CD14-positive monocyte (primary cell): Measurements from ENCODE around the gene KIAA1614. TPM values are rescaled to one million over a fixed set of nuclear protein-coding genes. Genes with fewer than 3 reads are reported as not detected.
A peak's percentile ranks its signal among the peaks of the same experiment; 100 is the strongest.

ENCODE experiments used
- DNase-seq, 3 donors: peaks; one replicate each; pipeline ENCODE4 v3.0.0-alpha.2; 2011 to 2022
- H2AFZ ChIP-seq: 2 replicates; pipeline ENCODE4 v1.6.0; 2012; ENCODE audit warnings: mild to moderate bottlenecking, low read depth, low read length, inconsistent platforms; ENCODE audit not compliant: insufficient read depth, poor library complexity, severe bottlenecking
- H3K27ac ChIP-seq, 2 donors: 1 replicate in 1 of 2; 2 replicates in 1 of 2; pipeline ENCODE4 v1.5.1; 2012 to 2013; ENCODE audit warnings: low read length in 2 of 2, control low read depth in 1 of 2, inconsistent platforms in 1 of 2, low read depth in 1 of 2, mild to moderate bottlenecking in 1 of 2
- H3K27me3 ChIP-seq, 2 donors: one replicate each; pipeline versions ENCODE4 v1.6.0 to v1.6.1; 2011 to 2013; ENCODE audit warnings: low read length in 2 of 2; ENCODE audit not compliant: control insufficient read depth in 2 of 2, insufficient read depth in 2 of 2
- H3K36me3 ChIP-seq, 2 donors: replicated peaks in 1 of 2; 1 replicate in 1 of 2; 2 replicates in 1 of 2; pipeline versions ENCODE4 v1.5.1 to v1.6.1; 2012 to 2013; ENCODE audit warnings: low read length in 2 of 2, control low read depth in 1 of 2, inconsistent platforms in 1 of 2, mild to moderate bottlenecking in 1 of 2; ENCODE audit not compliant: insufficient read depth in 2 of 2, control insufficient read depth in 1 of 2
- H3K4me1 ChIP-seq, 2 donors: 1 replicate in 1 of 2; 2 replicates in 1 of 2; pipeline versions ENCODE4 v1.5.1 to v1.6.1; 2012 to 2013; ENCODE audit warnings: low read length in 2 of 2, control low read depth in 1 of 2, inconsistent platforms in 1 of 2, mild to moderate bottlenecking in 1 of 2, moderate library complexity in 1 of 2; ENCODE audit not compliant: insufficient read depth in 2 of 2, control insufficient read depth in 1 of 2
- H3K4me2 ChIP-seq: replicated peaks from 2 replicates; pipeline ENCODE3; 2012; ENCODE audit warnings: low read length, moderate library complexity, mild to moderate bottlenecking; ENCODE audit not compliant: poor library complexity, severe bottlenecking; ENCODE audit errors: extremely low read depth
- H3K4me3 ChIP-seq, 3 experiments: fragments of 200-600 bp in 1 of 3; sonication (generic) in 1 of 3; replicated peaks in 1 of 3; 1 replicate in 2 of 3; 2 replicates in 1 of 3; pipeline ENCODE4 v1.5.1; 2011 to 2013; ENCODE audit warnings: low read length in 3 of 3, mild to moderate bottlenecking in 3 of 3, control low read depth in 2 of 3, low read depth in 2 of 3, inconsistent platforms in 1 of 3, moderate library complexity in 1 of 3
- H3K79me2 ChIP-seq: 2 replicates; pipeline ENCODE4 v1.6.0; 2012; ENCODE audit warnings: mild to moderate bottlenecking, control low read depth, inconsistent platforms, low read length, moderate library complexity; ENCODE audit not compliant: insufficient read depth
- H3K9ac ChIP-seq: 2 replicates; pipeline ENCODE4 v1.6.0; 2017; ENCODE audit warnings: low read length, mild to moderate bottlenecking; ENCODE audit not compliant: insufficient read depth, poor library complexity, severe bottlenecking
- H3K9me3 ChIP-seq, 2 donors: replicated peaks in 1 of 2; 1 replicate in 1 of 2; 2 replicates in 1 of 2; pipeline versions ENCODE4 v1.5.1 to v1.6.1; 2012 to 2013; ENCODE audit warnings: low read length in 2 of 2, control low read depth in 1 of 2; ENCODE audit not compliant: control insufficient read depth in 1 of 2, insufficient read depth in 1 of 2
- H4K20me1 ChIP-seq: 2 replicates; pipeline ENCODE4 v1.6.0; 2012; ENCODE audit warnings: mild to moderate bottlenecking, low read length, control low read depth, moderate library complexity; ENCODE audit not compliant: insufficient read depth
- H3K27ac Mint-ChIP-seq, 7 donors: one replicate each; pipeline ENCODE4 v1.8.0; 2020; ENCODE audit warnings: mild to moderate bottlenecking in 7 of 7, mixed read lengths in 7 of 7, moderate library complexity in 6 of 7, inconsistent platforms in 2 of 7
- H3K27me3 Mint-ChIP-seq, 3 donors: one replicate each; pipeline ENCODE4 v1.8.0; 2021 to 2022; ENCODE audit warnings: low read depth in 3 of 3, mild to moderate bottlenecking in 3 of 3, mixed read lengths in 3 of 3, moderate library complexity in 3 of 3, inconsistent platforms in 1 of 3
- H3K36me3 Mint-ChIP-seq, 2 donors: one replicate each; pipeline ENCODE4 v1.8.0; 2020; ENCODE audit warnings: mixed read lengths in 2 of 2, inconsistent platforms in 1 of 2, mild to moderate bottlenecking in 1 of 2
- H3K4me1 Mint-ChIP-seq: one replicate; pipeline ENCODE4 v1.8.0; 2020; ENCODE audit warnings: mild to moderate bottlenecking, mixed read lengths
- H3K4me3 Mint-ChIP-seq, 2 donors: one replicate each; pipeline ENCODE4 v1.8.0; 2020; ENCODE audit warnings: mild to moderate bottlenecking in 2 of 2, mixed read lengths in 2 of 2, moderate library complexity in 1 of 2
- H3K9me3 Mint-ChIP-seq, 7 donors: one replicate each; pipeline ENCODE4 v1.8.0; 2020 to 2022; ENCODE audit warnings: mixed read lengths in 7 of 7, mild to moderate bottlenecking in 6 of 7, moderate library complexity in 6 of 7, inconsistent platforms in 2 of 7
- WGBS: methylation state at CpG from one replicate; pipeline ENCODE4 v1.1.5; 2013; ENCODE audit warnings: missing lambda C conversion rate; ENCODE audit not compliant: insufficient coverage; 5-methylcytosine and 5-hydroxymethylcytosine counted together
- intact Hi-C, 2 donors: fragments of 100-400 bp; cut with micrococcal nuclease; formaldehyde crosslinking; loops; one replicate each; pipeline versions ENCODE4 v1.15.0 to v1.15.1; 2023
- polyA minus RNA-seq: library from RNA; depleted of rRNA, polyadenylated mRNA; stranded (reverse); fragments of >200 nt; gene quantifications from 2 replicates; pipeline ENCODE4 v1.2.3, GENCODE V29; 2012
- polyA plus RNA-seq, 3 donors: library from polyadenylated mRNA; depleted of rRNA in 1 of 3; unstranded in 2 of 3; stranded (reverse) in 1 of 3; fragments of 300-500 nt in 2 of 3; fragments of >200 nt in 1 of 3; fragmentation: Illumina TruSeq in 2 of 3; gene quantifications; 1 replicate in 2 of 3; 2 replicates in 1 of 3; pipeline ENCODE4 v1.2.3, GENCODE V29; 2012 to 2021
- total RNA-seq, 12 experiments: library from RNA in 1 of 12; stranded (reverse) in 1 of 12; fragments of 120-200 nt in 1 of 12; gene quantifications; one replicate each; pipeline ENCODE4 v1.2.4 and lab custom pipeline; 2013 to 2026; ENCODE audit warnings: mixed read lengths in 6 of 12, inconsistent platforms in 1 of 12
- TF ChIP-seq, protein P1 (sequence below): fragments of 200-600 bp; IDR thresholded peaks from one replicate; pipeline ENCODE4 v1.8.0; 2022; ENCODE audit warnings: antibody characterized with exemption, mild to moderate bottlenecking

KIAA1614 gene, protein sequence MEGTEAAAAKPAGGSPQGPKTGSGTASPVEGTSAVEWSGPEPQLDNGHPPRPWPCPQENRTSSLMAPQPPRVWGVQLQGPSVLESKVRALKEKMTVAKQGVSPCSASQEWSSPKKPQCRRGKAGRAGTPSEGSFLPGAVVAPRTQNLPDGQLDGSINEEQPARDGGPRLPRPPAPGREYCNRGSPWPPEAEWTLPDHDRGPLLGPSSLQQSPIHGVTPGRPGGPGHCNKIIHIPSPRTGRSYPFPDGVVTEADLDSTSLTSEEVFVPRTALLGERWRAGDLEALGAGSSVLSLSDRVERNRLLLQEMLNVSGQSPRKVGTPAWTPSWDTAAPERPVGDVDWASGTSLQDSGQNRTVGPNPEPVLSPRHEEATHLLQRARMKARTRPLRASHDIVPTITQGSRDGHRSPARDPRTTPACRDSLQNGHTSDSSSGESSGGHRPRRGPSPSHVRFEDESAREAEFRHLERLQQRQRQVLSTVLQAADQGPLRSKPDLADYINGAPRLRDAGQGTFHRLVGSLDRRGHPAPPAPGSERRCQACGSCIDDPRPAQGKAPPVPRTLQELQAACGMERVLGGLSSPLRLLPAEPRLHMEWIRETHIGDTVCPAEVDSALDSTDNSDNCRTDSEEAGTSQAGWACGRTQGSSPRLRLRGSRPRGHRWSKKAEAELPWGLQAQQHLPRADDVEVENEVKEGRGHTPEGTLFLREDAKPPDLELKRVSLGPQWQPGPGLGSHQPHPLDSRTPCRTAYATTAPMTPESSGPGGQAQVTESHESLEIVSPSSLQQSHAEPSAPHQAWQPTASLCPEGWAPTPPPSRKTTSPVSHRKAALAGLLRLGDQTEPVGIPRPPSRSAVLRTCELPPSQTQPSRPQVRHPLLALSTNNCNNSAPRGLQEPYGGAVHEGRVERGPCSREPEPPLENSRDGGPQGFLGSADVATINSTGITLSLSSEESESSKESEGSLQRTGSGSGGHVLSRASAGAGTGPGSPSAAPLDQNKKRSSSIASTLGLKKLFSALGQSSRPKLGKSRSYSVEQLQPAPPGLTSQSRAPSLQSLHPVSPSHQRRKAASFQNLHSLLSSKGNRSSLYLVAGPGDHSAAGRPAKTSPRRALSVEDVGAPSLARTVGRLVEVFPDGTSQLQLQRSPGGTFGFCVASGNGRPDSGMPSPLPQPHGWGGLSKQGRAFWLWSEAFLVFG
- total RNA-seq (2013): 0.08 TPM
- polyA plus RNA-seq (under 1 TPM in 1 of 3 donors, not detected in 2; 0.08 TPM), polyA minus RNA-seq (under 0.01 and 0.14 TPM in 2 replicates), total RNA-seq (lab: John Stamatoyannopoulos, UW) (0.17 to 2.9 (median 1.1) reads per million in 11 experiments)

DNA sequence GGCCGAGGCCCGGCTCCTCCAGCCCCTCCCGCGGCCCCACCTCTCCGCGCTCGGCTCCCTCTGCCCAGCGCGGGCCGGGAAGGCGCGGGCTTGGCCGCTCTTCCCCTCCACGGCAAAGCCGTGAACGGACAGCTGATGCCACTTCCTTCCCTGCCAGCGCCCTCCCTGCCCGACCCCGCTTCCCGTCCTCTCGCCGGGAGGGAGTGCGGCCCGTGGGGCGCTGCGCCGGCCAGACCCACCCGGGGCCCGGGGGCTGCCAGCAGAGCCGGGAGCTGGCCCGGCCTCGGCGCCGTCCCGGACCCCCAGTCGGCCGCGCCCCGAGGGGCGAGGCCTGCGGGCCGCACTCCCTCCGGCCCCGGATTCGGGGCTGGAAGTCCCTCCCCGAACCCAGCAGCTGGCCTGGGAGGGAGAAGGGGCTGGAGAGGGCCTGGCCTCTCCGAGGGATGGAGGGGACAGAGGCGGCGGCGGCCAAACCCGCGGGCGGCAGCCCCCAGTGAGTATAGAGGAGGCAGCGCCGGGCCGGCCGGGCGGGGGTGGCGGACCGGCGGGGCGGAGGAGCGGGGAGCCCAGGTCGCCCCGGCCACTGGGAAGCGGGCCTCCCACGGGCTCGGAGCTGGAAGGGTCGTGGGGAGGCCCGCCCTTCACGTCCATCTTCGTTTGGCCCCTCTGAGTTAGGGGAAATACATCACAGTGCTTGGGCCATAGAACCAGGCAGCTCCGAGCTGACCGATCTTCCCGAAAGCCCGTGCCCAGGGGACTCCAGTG is at the start of gene KIAA1614:
Gene KIAA1614 (plus strand): TSS at position 97 of the 765 bp plus-strand sequence. CDS start 347 bp downstream, at position 444.
- Histone ChIP-seq H3K9ac (peak within 1 kb of the TSS; percentile 34), H3K36me3 (no peaks in the 10 kb centered on the region), H4K20me1 (no peaks in the 10 kb centered on the region), H3K4me1 (peaks cover 8 to 22% of the 10 kb centered on the region in 2 donors), H3K79me2 (no peaks in the 10 kb centered on the region), H3K4me2 (peak within 1 kb of the TSS; percentile 93), H3K4me3 (peak within 1 kb of the TSS; percentile 25 to 76 (median 44)), H3K27me3 (peaks cover 17 to 44% of the 10 kb centered on the region in 2 donors), H3K9me3 (peaks cover 0 to 4% of the 10 kb centered on the region in 2 donors), H2AFZ (peak within 1 kb of the TSS; percentile 76), H3K27ac (no peak within 1 kb of the TSS)
- 9% methylated on average over 76 of the region's 76 CpGs for WGBS
- H3K27ac Mint-ChIP-seq: peak within 1 kb of the TSS in 2 of 7 donors; percentile 7 to 31
- peak; percentile 24 to 37 (median 32) for DNase-seq
- TF ChIP-seq, protein P1, sequence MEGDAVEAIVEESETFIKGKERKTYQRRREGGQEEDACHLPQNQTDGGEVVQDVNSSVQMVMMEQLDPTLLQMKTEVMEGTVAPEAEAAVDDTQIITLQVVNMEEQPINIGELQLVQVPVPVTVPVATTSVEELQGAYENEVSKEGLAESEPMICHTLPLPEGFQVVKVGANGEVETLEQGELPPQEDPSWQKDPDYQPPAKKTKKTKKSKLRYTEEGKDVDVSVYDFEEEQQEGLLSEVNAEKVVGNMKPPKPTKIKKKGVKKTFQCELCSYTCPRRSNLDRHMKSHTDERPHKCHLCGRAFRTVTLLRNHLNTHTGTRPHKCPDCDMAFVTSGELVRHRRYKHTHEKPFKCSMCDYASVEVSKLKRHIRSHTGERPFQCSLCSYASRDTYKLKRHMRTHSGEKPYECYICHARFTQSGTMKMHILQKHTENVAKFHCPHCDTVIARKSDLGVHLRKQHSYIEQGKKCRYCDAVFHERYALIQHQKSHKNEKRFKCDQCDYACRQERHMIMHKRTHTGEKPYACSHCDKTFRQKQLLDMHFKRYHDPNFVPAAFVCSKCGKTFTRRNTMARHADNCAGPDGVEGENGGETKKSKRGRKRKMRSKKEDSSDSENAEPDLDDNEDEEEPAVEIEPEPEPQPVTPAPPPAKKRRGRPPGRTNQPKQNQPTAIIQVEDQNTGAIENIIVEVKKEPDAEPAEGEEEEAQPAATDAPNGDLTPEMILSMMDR: no peak
- intact Hi-C loops: no loop called here
- H3K27me3 Mint-ChIP-seq: peaks cover 38 to 73% (median 43%) of the 10 kb centered on the region in 3 donors
- peaks cover 0 to 3% of the 10 kb centered on the region in 2 donors for H3K36me3 Mint-ChIP-seq
- peak within 1 kb of the TSS; percentile 75 to 87 for H3K4me3 Mint-ChIP-seq
- H3K9me3 Mint-ChIP-seq: peaks cover 0 to 4% (median 2%) of the 10 kb centered on the region in 7 donors
- peaks cover 12% of the 10 kb centered on the region for H3K4me1 Mint-ChIP-seq
